CD1c-positive myeloid dendritic cell (primary cell): ENCODE results near the gene COTL1.

Source experiments
- DNase-seq: peaks from one replicate; pipeline ENCODE4 v3.0.0-alpha.2; 2016; ENCODE audit errors: extremely low spot score

The COTL1 gene

GRCh38 chr16:84614073-84614459, 3.8 kb downstream of the COTL1 start:
- peak; percentile 45 for DNase-seq

DNA sequence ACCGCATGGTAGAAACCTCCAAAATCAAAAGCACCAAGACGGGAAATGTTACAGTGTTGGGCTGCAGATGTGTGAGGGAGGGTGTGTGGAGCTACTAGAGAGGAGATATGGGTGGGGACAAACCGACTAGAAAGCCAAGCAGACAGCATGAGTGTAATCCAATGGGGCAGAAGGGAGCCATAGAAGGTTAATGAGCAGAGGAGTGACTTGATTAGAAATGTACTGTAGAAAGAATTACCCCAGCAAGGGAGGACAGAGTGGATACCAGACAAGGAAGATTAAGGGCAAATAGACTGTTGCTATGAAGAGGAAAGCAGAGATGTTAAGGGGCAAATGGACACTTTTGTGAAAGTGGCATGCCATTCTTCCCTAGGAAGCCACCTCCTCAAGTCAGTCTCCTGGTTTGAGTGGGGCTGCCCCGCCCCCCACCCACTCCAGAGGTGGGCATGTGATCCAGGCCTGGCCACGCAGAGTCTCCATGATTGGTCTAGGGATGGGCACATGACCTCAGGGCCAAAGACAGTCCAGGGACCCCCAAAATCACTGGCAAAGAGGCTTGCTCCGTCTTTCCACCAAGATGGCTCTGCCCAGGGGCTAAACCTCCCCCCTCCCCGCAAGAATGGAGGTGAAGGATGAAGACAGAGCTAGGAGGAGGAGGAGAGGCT, 4.3 kb downstream of the COTL1 start:
- DNase-seq: peak; percentile 37

DNA sequence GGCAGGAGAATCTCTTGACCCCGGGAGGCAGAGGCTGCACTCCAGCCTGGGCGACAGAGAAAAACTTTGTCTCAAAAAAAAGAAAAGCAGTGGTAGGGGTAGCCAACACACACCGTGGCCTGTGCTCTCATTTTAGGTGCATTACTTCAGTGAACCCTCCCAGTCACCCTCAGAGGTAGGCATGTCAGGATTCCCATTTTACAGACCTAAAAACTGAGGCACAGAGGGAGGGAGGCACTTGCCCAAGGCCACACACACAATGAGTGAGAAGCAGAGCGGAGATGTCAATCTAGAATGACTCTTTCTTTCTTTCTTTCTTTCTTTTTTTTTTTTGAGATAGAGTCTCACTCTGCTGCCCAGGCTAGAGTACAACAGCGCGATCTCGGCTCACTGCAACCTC, 5.2 kb downstream of the COTL1 start:
- DNase-seq: no peak

- peak; percentile 12 for DNase-seq
These were observed 6.8 kb downstream of the COTL1 start for GRCh38 chr16:84611041-84611440.

- DNase-seq: no peak
These were observed 7.5 kb downstream of the COTL1 start for GRCh38 chr16:84610376-84610775.

DNA sequence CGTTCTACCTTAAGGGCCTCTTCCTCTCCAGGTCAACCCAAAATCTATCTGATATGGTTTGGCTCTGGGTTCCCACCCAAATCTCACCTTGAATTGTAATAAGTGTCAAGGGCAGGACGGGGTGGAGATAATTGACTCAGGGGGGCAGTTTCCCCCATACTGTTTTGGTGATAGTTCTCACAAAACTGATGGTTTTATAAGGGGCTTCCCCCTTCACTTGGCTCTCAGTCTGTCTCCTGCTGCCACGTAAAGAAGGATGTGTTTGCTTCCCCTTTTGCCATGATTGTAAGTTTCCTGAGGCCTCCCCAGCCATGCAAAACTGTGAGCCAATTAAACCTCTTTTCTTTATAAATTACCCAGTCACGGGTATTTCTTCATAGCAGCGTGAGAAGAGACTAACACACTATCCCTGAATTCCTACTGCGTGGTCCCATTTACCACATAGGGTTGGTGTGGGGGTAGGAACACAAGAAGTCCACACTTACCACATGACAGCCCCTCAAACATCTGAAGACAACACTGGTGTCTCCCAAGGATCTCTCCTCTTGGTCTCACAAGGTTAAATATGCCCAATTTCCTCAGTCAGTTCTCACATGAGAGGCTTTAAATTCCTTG, 8.2 kb downstream of the COTL1 start:
- peak; percentile 34 for DNase-seq

DNA sequence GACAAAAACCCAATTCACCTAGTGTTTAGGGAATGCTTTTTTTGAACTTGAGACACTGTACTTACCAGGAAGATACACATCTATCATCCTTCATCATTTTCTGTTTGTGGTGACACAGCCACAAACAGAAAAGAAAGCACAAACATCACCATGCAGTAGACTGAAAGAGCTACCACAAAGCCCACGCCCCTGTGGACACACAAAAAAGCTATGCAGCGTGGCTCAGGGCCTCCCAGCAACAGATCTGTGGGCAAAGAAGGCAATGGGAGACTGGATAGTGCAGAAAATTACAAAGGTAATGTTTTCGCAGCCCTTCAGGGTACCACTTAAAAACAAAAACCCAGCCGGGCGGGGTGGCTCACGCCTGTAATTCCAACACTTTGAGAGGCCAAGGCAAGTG, 9.6 kb downstream of the COTL1 start:
- peak; percentile 42 for DNase-seq

DNA sequence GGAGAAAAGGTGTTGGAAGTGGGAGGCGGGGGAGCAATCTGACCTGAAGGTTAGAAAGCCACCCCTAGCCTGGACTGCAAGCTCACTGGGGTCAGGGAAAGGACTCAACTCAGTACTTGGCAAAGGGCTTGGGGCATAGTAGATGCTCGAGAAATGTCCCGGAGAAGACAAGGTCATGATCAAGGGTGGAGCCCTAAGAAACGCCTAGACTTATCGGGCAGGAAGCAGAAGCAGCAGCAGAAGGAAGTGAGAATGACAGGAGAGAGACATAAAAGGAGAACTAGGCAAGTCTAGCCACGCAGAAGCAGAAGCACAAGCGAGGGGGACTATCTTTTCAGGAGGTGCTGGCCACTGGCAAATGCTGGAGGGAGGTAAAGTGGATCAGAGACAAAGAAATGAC, 10.2 kb downstream of the COTL1 start:
- peak; percentile 81 for DNase-seq

DNA sequence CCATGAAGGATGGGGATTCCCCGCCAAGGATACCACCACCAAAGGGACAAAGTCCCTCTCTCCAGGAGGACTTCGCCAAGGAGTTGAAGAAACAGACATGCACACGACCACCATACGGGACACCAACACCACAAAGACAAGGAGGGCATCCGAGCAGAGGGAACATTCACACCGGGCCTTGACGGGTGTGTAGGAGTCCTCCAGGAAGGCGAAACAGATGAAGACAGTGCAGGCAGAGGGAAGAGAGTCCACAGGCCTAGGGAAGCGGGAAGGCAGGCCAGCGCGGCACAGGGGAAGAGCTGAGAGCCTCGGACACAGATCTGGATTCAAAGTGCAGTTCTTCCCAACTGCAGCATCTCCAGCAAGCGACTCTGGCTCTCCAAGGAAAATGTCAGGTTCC, 10.8 kb downstream of the COTL1 start:
- DNase-seq: no peak

DNA sequence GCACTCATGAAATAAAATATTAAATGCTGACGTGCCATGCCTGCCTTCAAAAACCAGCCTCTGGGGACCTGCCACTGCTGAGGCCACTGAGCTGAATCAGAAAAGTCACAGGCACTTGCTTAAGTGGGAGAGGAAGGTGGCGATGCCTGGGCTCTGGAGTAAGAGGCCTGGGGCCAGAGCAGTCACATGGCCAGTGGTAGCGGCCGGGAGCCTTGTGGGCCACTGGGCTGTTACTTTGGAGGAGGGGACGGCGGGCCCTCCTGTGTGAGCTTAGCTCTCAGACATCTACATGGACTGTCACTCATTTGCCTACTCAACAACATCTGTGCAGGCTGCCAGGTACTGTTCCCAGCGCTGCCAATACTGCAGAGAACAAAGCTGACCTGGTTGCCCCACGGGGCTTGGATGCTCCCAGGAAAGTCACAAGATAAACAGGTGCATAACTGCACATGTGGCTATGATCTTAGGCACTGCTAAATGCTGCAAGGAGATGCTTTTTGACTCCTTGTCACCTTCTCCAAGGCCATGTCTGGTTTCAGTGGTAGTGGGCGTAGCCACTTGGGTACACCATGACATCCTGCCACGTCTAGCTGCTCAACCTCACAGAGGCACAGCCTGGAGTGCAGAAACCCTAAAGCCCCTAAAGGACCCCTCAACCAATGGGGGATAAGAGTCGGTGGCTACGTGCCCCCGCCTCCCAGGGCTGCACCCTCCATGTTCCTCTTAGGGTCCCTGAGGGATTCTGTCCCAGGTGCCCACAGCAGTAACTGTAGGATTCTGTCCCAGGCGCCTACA, 11.6 kb downstream of the COTL1 start:
- no peak for DNase-seq

DNA sequence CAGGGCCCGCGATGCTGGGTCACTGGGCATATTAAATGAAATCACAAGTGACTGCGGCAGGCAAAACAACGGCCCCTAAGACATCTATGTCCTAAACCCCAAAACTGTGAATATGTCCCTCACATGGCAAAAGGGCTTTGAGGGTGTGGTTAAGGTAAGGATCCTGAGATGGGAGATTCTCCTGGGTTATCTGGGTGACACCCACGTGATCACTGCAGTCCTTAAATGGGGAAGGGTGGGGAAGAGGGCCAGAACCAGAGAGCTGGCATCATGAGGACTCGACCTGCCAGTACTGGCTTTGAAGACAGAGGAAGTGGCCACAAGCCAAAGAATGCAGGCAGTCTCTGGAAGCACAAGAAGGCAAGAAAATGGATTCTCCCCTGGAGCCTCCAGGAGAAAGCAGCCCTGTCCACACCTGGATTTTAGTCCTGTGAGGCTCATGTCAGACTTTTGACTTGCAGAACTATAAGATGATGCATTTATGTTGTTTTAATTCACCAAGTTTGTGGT, 12.5 kb downstream of the COTL1 start:
- peak; percentile 15 for DNase-seq

DNA sequence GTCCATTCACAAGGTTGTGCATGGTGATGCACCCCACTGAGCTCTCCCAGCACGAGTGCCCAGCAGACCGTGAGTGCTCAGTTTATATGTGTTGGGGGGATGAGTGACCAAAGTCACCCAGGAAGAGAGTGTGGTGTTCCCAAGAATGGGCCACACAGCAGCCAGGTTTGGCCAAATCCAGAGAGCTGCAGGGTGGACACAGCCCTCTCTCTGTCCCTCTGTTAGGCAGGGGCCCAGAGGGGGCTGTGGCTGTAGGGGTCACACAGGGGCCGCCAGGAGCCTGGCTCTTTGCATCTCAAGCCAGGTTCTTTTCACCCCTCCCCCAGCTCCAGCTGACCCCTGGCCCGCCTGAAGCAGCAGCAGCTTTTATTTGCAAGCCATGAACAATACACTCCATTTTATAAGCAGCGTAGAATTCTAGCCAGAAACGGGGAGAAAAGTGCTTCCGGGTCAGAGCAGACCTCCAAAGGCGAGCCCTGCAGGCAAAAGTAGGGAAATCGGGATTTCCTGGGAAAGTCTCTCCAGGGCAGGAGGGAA, 13.3 kb downstream of the COTL1 start:
- no peak for DNase-seq

DNA sequence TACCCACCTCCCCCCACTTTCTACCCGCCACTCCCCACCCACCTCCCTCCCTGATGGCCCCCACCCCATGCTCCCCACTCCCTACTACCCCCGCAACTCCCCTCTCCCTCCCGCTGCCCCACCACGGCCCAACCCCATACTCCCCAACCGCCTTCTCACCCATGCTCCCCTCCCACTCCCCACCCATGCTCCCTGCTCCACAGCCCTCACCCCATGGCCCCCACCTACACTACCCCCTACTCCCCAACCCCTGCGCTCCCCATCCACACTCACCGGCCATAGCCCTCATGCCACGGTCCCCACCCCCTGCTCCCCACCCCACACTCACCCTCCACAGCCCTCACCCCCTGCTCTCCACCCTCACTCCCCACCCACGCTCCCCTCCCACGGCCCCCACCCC, 13.9 kb downstream of the COTL1 start:
- DNase-seq: no peak

DNA sequence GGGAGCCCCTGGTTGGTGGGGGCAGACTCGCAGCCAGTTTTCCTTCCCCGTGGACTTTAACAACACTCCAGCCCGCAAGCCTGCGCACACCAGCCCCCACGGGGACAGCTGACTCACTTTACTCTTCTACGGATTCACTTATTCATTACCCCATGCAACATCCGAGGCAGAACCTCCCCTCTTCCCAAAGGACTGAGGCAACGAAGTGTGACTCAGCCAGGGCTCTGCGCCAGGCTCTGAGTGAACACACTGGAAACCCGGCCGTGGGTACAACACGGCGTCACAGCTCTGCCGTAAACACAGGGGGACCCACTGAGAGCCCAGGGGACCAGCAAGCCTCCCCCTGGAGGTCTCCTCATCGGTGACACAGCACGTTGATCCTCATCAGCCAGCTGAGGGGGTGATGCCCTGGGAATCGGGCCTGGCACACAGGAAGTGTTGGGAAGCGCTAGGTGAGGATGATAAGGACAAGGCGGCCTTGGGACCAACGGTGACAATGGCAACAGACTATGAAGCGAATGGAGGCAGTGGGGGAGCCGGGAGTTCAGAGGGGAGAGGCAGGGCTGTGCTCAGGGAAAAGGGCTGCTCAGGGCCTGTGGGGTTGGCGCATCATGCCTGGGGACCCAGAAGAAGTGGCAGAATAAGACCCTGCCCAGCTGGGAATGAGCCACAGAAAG, 14.6 kb downstream of the COTL1 start:
- DNase-seq: peak; percentile 90

DNA sequence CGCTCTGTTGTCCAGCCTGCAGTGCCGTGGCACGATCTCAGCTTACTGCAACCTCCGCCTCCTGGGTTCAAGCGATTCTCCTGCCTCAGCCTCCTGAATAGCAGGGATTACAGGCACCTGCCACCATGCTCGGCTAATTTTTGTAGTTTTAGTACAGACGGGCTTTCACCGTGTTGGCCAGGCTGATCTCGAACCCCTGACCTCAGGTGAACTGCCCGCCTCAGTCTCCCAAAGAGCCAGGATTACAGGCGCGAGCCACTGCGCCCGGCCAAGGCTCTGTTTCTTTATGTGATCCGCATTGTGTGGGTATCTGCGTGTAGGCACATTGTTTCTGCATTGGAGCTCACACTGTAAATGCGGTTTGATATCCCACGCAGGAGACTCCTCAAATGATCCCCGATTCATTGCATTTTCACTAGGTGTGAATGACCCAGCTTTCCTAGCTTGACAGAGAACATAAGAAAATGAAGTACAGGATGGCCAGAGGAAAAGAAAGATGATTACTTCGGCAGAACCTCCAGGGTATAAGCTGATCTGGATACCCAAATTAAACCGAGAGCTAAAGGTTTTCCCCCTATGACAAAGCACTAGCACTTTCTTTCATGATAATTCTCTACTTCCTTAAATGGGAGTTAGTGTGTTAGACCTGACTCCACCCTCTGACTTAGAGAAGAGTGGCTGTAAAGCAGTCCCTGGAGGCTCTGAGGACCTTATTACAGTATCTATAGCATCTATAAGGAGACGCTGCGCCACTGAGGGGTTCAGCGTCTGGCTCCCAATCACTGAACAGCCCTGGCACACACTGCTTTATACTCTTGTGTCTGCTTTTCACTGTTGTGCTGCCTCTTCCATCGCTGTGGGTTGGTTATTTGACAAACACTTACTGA, 17.3 kb downstream of the COTL1 start:
- DNase-seq: peak; percentile 79

GRCh38 chr16:84599521-84600202, 18.2 kb downstream of the COTL1 start:
- peak; percentile 87 for DNase-seq

DNA sequence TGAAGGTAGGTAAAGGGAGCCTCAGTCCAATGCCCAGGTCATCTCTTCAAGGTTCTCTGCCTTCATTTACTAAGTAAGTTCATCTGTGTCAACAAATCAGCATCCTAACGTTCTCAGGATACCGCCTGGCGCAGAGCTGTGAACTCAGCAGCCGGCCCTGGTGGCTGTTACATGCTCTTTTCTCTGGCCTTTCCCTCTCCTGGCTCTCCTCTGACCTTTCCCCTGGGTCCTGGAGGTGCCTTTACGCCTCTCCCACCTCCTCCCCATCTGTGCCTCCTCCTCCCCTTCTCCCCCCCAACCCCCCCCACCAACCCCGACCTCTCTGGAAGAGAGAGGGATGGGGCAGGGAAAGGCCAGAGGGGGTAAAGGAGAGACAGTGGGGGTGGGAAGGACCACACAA, 19.5 kb downstream of the COTL1 start:
- no peak for DNase-seq

DNA sequence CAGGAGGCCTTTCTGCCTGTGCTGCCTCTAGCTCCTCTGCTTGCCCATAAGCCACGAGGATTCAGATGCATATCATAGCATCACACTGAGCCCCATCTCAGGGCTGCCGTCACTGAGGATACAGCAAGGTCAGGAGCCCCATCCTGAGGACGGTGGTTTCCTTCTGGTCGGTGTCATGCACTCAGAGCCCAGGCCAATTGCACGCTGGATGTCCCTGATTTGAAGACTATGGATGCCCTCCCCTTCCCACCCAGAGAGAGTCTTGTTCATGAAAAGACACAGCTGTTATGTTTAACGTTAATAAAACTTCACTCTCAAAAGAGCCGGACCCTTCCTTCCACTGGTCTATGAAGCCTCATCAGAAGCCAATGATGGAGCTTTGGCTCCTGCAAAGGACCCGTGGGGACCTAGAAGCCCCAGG, 19.9 kb downstream of the COTL1 start:
- DNase-seq: no peak

- DNase-seq: peak; percentile 81
These were observed 20.4 kb downstream of the COTL1 start for GRCh38 chr16:84597528-84597896.

DNA sequence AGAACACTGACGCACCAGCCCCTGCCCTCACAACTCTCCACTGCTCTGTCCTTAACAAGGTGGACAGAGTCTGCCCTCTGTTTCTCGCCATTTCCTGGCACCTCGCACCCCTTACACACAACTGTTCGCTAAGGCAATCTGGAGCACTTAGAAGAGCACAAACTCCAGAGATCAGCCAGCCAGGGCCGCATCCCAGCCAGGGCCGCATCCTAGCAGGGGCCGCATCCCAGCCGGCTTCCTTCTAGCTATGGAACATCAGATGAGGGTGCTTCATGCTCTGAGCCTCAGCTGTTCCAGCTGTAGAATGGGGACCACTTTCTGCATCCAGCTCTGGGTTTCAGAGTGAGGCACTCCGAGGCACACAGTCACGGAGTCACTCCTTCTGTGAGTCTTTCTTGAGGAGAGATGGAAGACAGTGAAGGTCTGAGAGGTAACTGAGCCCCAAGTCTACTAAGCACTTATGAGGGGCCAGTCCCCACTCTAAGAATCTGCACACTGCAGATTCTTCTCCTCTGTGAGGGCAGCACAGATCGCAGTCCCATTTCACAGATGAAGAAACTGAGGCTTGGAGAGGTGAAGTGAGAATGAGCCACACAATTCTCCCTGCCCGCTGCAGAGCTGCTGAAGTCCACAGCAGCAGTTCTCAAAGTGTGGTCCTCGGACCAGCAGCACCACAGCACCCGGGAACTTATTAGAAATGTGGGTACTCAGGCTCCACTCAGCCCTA, 20.9 kb downstream of the COTL1 start:
- DNase-seq: no peak
